HepG2 (cell line): ENCODE measurements around the gene SH2D3A. TPM values are rescaled to one million over a fixed set of nuclear protein-coding genes. Genes with fewer than 3 reads are reported as not detected.
A peak's percentile ranks its signal among the peaks of the same experiment; 100 is the strongest.

ENCODE experiments used
- ADNP ChIP-seq: sonication (generic); formaldehyde crosslinking; IDR thresholded peaks from 2 replicates; pipeline ENCODE4 v1.4.0; 2020; ENCODE audit warnings: missing genetic modification reagents
- ARNTL ChIP-seq: sonication (generic); formaldehyde crosslinking; IDR thresholded peaks from 2 replicates; pipeline ENCODE4 v1.4.0; 2020; ENCODE audit warnings: mild to moderate bottlenecking, missing genetic modification reagents
- CREBL2 ChIP-seq: sonication (generic); formaldehyde crosslinking; IDR thresholded peaks from 2 replicates; pipeline ENCODE4 v1.8.1; 2023; ENCODE audit warnings: missing genetic modification reagents, mild to moderate bottlenecking, borderline replicate concordance
- HNRNPK ChIP-seq: fragments of 200-400 bp; formaldehyde crosslinking; IDR thresholded peaks from 2 replicates; pipeline ENCODE4 v1.6.1; 2018; ENCODE audit warnings: low read length, low read depth, moderate library complexity, mild to moderate bottlenecking; ENCODE audit not compliant: poor library complexity, severe bottlenecking
- KMT2B ChIP-seq: IDR thresholded peaks from 2 replicates; pipeline ENCODE4 v1.6.1; 2016; ENCODE audit warnings: missing genetic modification reagents, missing compliant biosample characterization
- SIX4 ChIP-seq: sonication (generic); formaldehyde crosslinking; IDR thresholded peaks from 2 replicates; pipeline ENCODE4 v1.4.0; 2020; ENCODE audit warnings: missing genetic modification reagents
- SMYD3 ChIP-seq: sonication (generic); formaldehyde crosslinking; IDR thresholded peaks from 2 replicates; pipeline ENCODE4 v1.8.1; 2023; ENCODE audit warnings: mild to moderate bottlenecking, missing genetic modification reagents
- TAF1 ChIP-seq: sonication (generic); formaldehyde crosslinking; IDR thresholded peaks from 2 replicates; pipeline ENCODE4 v1.4.0; 2020; ENCODE audit warnings: missing genetic modification reagents
- TMF1 ChIP-seq: sonication (generic); formaldehyde crosslinking; IDR thresholded peaks from 2 replicates; pipeline ENCODE4 v1.8.1; 2022; ENCODE audit warnings: low read depth, missing genetic modification reagents
- YEATS4 ChIP-seq: sonication (generic); formaldehyde crosslinking; IDR thresholded peaks from 2 replicates; pipeline ENCODE4 v1.4.0; 2020; ENCODE audit warnings: missing genetic modification reagents, borderline replicate concordance
- ZBTB38 ChIP-seq: sonication (generic); formaldehyde crosslinking; IDR thresholded peaks from 2 replicates; pipeline ENCODE4 v1.5.1; 2020; ENCODE audit warnings: mild to moderate bottlenecking, missing genetic modification reagents
- ZFP36L2 ChIP-seq: sonication (generic); formaldehyde crosslinking; IDR thresholded peaks from 2 replicates; pipeline ENCODE4 v1.4.0; 2020; ENCODE audit warnings: missing genetic modification reagents
- ZNF142 ChIP-seq: sonication (generic); formaldehyde crosslinking; IDR thresholded peaks from 2 replicates; pipeline ENCODE4 v1.4.0; 2020; ENCODE audit warnings: missing genetic modification reagents
- ZNF317 ChIP-seq: sonication (generic); formaldehyde crosslinking; IDR thresholded peaks from 2 replicates; pipeline ENCODE4 v1.5.0; 2020; ENCODE audit warnings: mild to moderate bottlenecking, missing genetic modification reagents
- ZNF879 ChIP-seq: sonication (generic); formaldehyde crosslinking; IDR thresholded peaks from 2 replicates; pipeline ENCODE4 v1.8.1; 2023; ENCODE audit warnings: missing genetic modification reagents
- polyA plus RNA-seq, 8 experiments: library from polyadenylated mRNA; depleted of rRNA in 3 of 8; stranded (reverse) in 7 of 8; unstranded in 1 of 8; fragments of >200 nt; fragmentation: Illumina TruSeq in 4 of 8; extraction: Trizol in 4 of 8; gene quantifications; 2 replicates each; pipeline versions ENCODE4 v1.2.1 to v1.2.3, GENCODE V29; 2011 to 2016; ENCODE audit warnings: low read depth in 4 of 8, missing spikeins in 1 of 8, mixed read lengths in 1 of 8; ENCODE audit not compliant: insufficient read depth in 1 of 8
- total RNA-seq, 5 experiments: library from RNA; depleted of rRNA; stranded (reverse); fragments of >200 nt; fragmentation: Illumina TruSeq; extraction: Trizol; gene quantifications; 2 replicates each; pipeline ENCODE4 v1.2.3, GENCODE V29; 2016; ENCODE audit warnings: low read depth in 1 of 5
- TF ChIP-seq, protein P1 (sequence below): sonication (generic); formaldehyde crosslinking; IDR thresholded peaks from 2 replicates; pipeline ENCODE4 v1.8.0; 2022; ENCODE audit warnings: mild to moderate bottlenecking, missing genetic modification reagents; ENCODE audit not compliant: insufficient replicate concordance
- TF ChIP-seq, protein P2 (sequence below): sonication (generic); formaldehyde crosslinking; IDR thresholded peaks from 2 replicates; pipeline ENCODE4 v1.5.1; 2020; ENCODE audit warnings: mild to moderate bottlenecking, missing genetic modification reagents, moderate library complexity

Gene SH2D3A
- total and polyA plus RNA-seq, 2 of the 13 experiments (the other 11 are each of a cell fraction or from before 2014, with no cell fraction given): 1.0 to 2.2 TPM

DNA sequence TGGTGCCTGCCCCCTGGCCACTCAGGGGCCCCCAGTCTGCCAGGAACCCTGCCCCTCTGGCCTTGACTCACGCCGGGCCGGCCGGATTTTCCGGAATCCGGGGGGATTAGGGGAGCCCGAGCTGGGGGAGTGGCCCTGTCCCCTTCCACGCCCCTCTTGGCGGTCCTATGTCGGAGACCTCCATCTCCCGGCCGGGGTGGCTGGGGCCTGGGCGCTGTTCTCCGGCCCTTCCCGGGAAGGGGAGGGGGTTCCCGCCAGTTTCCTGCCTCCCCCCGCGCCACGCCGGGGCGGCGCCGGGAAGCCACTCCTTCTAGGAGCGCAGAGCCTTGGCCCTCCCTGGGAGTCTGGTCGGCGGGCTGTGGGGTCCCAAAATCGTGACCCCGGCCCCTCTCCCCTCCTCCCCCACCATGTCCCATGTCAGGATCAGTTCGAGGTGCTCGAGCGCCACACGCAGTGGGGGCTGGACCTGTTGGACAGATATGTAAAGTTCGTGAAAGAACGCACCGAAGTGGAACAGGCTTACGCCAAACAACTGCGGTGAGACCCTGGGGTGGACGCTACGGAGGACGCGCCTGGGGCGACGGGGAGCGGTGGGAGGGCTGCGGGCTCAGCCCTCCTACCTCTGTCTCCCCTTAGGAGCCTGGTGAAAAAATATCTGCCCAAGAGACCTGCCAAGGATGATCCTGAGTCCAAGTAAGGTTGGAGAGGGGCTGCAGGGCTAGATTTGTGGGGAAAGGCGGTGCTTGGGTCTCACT, 26.5 kb downstream of the SH2D3A start (continued):
- TF ChIP-seq, protein P1, sequence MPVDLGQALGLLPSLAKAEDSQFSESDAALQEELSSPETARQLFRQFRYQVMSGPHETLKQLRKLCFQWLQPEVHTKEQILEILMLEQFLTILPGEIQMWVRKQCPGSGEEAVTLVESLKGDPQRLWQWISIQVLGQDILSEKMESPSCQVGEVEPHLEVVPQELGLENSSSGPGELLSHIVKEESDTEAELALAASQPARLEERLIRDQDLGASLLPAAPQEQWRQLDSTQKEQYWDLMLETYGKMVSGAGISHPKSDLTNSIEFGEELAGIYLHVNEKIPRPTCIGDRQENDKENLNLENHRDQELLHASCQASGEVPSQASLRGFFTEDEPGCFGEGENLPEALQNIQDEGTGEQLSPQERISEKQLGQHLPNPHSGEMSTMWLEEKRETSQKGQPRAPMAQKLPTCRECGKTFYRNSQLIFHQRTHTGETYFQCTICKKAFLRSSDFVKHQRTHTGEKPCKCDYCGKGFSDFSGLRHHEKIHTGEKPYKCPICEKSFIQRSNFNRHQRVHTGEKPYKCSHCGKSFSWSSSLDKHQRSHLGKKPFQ (CRISPR knock-in tag): peak; percentile 58
- no peak for TF ChIP-seq ZNF317 (CRISPR knock-in tag)
- TF ChIP-seq TAF1 (CRISPR knock-in tag): peak; percentile 40; the same call in 1 of the 2 replicates
- TF ChIP-seq YEATS4 (CRISPR knock-in tag): peak; percentile 27; the same call in 1 of the 2 replicates
- TF ChIP-seq SMYD3 (CRISPR knock-in tag): 0 out of 2 replicates have a peak, but pooled peaks have one; percentile 30
- no peak for TF ChIP-seq ZNF879
- no peak for TF ChIP-seq ARNTL (CRISPR knock-in tag)
- TF ChIP-seq ZNF142 (CRISPR knock-in tag): no peak
- TF ChIP-seq CREBL2 (CRISPR knock-in tag): no peak
- TF ChIP-seq, protein P2, sequence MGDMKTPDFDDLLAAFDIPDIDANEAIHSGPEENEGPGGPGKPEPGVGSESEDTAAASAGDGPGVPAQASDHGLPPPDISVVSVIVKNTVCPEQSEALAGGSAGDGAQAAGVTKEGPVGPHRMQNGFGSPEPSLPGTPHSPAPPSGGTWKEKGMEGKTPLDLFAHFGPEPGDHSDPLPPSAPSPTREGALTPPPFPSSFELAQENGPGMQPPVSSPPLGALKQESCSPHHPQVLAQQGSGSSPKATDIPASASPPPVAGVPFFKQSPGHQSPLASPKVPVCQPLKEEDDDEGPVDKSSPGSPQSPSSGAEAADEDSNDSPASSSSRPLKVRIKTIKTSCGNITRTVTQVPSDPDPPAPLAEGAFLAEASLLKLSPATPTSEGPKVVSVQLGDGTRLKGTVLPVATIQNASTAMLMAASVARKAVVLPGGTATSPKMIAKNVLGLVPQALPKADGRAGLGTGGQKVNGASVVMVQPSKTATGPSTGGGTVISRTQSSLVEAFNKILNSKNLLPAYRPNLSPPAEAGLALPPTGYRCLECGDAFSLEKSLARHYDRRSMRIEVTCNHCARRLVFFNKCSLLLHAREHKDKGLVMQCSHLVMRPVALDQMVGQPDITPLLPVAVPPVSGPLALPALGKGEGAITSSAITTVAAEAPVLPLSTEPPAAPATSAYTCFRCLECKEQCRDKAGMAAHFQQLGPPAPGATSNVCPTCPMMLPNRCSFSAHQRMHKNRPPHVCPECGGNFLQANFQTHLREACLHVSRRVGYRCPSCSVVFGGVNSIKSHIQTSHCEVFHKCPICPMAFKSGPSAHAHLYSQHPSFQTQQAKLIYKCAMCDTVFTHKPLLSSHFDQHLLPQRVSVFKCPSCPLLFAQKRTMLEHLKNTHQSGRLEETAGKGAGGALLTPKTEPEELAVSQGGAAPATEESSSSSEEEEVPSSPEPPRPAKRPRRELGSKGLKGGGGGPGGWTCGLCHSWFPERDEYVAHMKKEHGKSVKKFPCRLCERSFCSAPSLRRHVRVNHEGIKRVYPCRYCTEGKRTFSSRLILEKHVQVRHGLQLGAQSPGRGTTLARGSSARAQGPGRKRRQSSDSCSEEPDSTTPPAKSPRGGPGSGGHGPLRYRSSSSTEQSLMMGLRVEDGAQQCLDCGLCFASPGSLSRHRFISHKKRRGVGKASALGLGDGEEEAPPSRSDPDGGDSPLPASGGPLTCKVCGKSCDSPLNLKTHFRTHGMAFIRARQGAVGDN (CRISPR knock-in tag): peak; percentile 62
- TF ChIP-seq ZFP36L2: no peak
- peak; percentile 58 for TF ChIP-seq HNRNPK
- TF ChIP-seq KMT2B (CRISPR knock-in tag): no peak
- TF ChIP-seq SIX4 (CRISPR knock-in tag): no peak
- TF ChIP-seq ADNP (CRISPR knock-in tag): no peak
- TF ChIP-seq ZBTB38 (CRISPR knock-in tag): no peak
- TF ChIP-seq TMF1 (CRISPR knock-in tag): no peak
